Gastrocnemius medialis (tissue), 4 donors: ENCODE results near the gene REG3G.

Source experiments
- POLR2A ChIP-seq, 2 donors: fragments of 450-650 bp; IDR thresholded peaks; one replicate each; pipeline ENCODE4 v1.6.1; 2017; ENCODE audit warnings: antibody characterized with exemption in 2 of 2, mild to moderate bottlenecking in 2 of 2, moderate library complexity in 2 of 2
- TF ChIP-seq, protein P1 (sequence below), 5 experiments: fragments of 450-650 bp in 3 of 5; fragments of 200-600 bp in 2 of 5; sonication (generic) in 2 of 5; IDR thresholded peaks in 4 of 5; conservative IDR thresholded peaks in 1 of 5; 1 replicate in 4 of 5; 2 replicates in 1 of 5; pipeline ENCODE4 v1.5.1; 2016 to 2019; ENCODE audit warnings: antibody characterized with exemption in 5 of 5, mild to moderate bottlenecking in 3 of 5, moderate library complexity in 3 of 5

- TF ChIP-seq, protein P1, sequence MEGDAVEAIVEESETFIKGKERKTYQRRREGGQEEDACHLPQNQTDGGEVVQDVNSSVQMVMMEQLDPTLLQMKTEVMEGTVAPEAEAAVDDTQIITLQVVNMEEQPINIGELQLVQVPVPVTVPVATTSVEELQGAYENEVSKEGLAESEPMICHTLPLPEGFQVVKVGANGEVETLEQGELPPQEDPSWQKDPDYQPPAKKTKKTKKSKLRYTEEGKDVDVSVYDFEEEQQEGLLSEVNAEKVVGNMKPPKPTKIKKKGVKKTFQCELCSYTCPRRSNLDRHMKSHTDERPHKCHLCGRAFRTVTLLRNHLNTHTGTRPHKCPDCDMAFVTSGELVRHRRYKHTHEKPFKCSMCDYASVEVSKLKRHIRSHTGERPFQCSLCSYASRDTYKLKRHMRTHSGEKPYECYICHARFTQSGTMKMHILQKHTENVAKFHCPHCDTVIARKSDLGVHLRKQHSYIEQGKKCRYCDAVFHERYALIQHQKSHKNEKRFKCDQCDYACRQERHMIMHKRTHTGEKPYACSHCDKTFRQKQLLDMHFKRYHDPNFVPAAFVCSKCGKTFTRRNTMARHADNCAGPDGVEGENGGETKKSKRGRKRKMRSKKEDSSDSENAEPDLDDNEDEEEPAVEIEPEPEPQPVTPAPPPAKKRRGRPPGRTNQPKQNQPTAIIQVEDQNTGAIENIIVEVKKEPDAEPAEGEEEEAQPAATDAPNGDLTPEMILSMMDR (IDR thresholded peaks at IDR 0.05 in 4 of 5, conservative IDR thresholded peaks at IDR 0.05 in 1 of 5), result no peak
- TF ChIP-seq POLR2A (IDR thresholded peaks at IDR 0.05), result no peak
Observed at GRCh38 chr2:78993518-78994148, 31.9 kb upstream of the REG3G start.
